Measurements from ENCODE around the gene TGIF2.

Gene TGIF2

GRCh38 chr20:36573103-36573797 is at the start of gene TGIF2:
TGIF2 (plus strand) TSS chr20:36573597; CDS start chr20:36578775, 5,178 bp downstream.
- no peak for DNase-seq

GRCh38 chr20:36525620-36526365 is 47.6 kb upstream of the TGIF2 start:
- DNase-seq = no peak

- DNase-seq = no peak
Observed at GRCh38 chr20:36526521-36527011, 46.8 kb upstream of the TGIF2 start.

- no peak for DNase-seq
Observed at GRCh38 chr20:36527331-36528125, 45.9 kb upstream of the TGIF2 start.

- no peak for DNase-seq
Observed at GRCh38 chr20:36528176-36528874, 45.1 kb upstream of the TGIF2 start.

GRCh38 chr20:36528875-36529417 is 44.5 kb upstream of the TGIF2 start:
- DNase-seq = no peak

GRCh38 chr20:36532388-36532787 is 41.0 kb upstream of the TGIF2 start:
- DNase-seq = no peak

- no peak for DNase-seq
Observed at GRCh38 chr20:36532822-36533221, 40.6 kb upstream of the TGIF2 start.

GRCh38 chr20:36538026-36538722 is 35.2 kb upstream of the TGIF2 start:
- DNase-seq = peak; percentile 69

GRCh38 chr20:36540551-36541211 is 32.7 kb upstream of the TGIF2 start:
- no peak for DNase-seq

- no peak for DNase-seq
Observed at GRCh38 chr20:36541227-36541767, 32.1 kb upstream of the TGIF2 start, which contains the start of gene MYL9. MYL9 (plus strand) TSS chr20:36541519; CDS start chr20:36544885, 3,366 bp downstream.

- DNase-seq = no peak
Observed at GRCh38 chr20:36541768-36542488, 31.5 kb upstream of the TGIF2 start.

GRCh38 chr20:36542516-36543183 is 30.7 kb upstream of the TGIF2 start:
- no peak for DNase-seq

GRCh38 chr20:36543184-36544133 is 29.9 kb upstream of the TGIF2 start:
- DNase-seq = no peak

GRCh38 chr20:36544134-36545018 is 29.0 kb upstream of the TGIF2 start:
- DNase-seq = peak; percentile 89

GRCh38 chr20:36546111-36546736 is 27.2 kb upstream of the TGIF2 start:
- DNase-seq = no peak

All from NCI-H2029 treated with DMSO at 0.1 percent for 48 hours (cell line).